Tracheal epithelial cell (primary cell): ENCODE data around the gene PRICKLE2. TPM values are rescaled to one million over a fixed set of nuclear protein-coding genes. Genes with fewer than 3 reads are reported as not detected.

ENCODE experiments used
- total RNA-seq: library from RNA; depleted of rRNA; stranded (reverse); fragments of >200 nt; gene quantifications from 2 replicates; pipeline ENCODE4 v1.2.1, GENCODE V29; 2014

The PRICKLE2 gene, protein sequence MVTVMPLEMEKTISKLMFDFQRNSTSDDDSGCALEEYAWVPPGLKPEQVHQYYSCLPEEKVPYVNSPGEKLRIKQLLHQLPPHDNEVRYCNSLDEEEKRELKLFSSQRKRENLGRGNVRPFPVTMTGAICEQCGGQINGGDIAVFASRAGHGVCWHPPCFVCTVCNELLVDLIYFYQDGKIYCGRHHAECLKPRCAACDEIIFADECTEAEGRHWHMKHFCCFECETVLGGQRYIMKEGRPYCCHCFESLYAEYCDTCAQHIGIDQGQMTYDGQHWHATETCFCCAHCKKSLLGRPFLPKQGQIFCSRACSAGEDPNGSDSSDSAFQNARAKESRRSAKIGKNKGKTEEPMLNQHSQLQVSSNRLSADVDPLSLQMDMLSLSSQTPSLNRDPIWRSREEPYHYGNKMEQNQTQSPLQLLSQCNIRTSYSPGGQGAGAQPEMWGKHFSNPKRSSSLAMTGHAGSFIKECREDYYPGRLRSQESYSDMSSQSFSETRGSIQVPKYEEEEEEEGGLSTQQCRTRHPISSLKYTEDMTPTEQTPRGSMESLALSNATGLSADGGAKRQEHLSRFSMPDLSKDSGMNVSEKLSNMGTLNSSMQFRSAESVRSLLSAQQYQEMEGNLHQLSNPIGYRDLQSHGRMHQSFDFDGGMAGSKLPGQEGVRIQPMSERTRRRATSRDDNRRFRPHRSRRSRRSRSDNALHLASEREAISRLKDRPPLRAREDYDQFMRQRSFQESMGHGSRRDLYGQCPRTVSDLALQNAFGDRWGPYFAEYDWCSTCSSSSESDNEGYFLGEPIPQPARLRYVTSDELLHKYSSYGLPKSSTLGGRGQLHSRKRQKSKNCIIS
- total RNA-seq = 5.1 and 11.8 TPM in 2 replicates

DNA sequence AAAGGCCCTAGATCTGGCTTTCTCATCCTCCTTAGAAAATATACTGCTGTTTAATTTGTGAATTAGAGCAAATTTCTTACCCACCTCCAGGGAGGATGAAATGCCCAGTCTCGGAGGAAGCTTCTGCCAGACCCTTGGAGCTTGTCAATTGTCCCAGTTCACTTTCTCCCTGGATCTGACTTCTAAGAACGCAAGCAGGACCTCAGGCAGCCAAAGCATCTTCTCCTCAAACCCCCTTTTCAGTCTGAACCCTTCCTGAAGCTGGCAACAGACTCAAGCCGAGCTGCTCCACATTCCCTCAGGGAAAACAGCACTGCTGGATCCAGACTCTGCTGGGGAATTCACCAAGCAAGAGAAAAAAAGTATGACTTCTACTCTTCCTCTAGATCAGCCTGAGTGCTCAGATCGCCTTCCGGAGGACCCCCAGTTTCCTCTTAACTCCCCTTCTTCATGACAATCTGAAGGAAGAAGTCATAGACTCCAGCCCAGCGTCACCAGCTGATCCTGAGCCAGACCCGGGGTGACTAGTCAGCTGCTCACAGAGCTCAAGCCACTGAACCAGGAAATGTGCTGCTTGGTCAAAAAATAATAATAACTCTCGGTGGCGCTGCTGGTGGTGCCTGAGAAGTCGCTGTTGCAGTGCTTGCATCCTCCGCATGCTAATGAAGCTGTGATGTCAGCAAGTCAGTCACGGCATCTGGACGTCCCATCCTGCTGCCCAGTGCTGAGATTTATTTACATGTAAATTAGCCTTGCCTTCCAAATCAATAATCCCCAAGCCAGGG lies at the start of gene PRICKLE2:
Gene PRICKLE2, minus strand, starts transcription at position 641 of the 785 bp plus-strand sequence. CDS start 26,539 bp downstream, outside the sequence.

Other genes with a start within 250 kb of the PRICKLE2 start
- 68.8 and 91.8 TPM in 2 replicates for gene PSMD6, start 202.0 kb downstream of the PRICKLE2 start, total RNA-seq